SK-N-SH treated with all-trans-retinoic acid at 6 μM for 48 hours (cell line): ENCODE data around the gene DBP.

Experiments used
- ATAC-seq: fragments of 200-7000 bp; cut with Tn5 transposase; 3 replicates; pipeline ENCODE4 v1.9.1; 2020; ENCODE audit warnings: mild to moderate bottlenecking, moderate library complexity
- ARNTL ChIP-seq: fragments of 450-650 bp; formaldehyde crosslinking; IDR thresholded peaks from 2 replicates; pipeline ENCODE4 v1.5.0; 2020; ENCODE audit warnings: low read depth, mild to moderate bottlenecking, moderate library complexity, borderline replicate concordance
- BACH2 ChIP-seq: fragments of 250-450 bp; sonication (Bioruptor Pico); IDR thresholded peaks from 2 replicates; pipeline ENCODE4 v1.9.0; 2021; ENCODE audit warnings: mild to moderate bottlenecking, borderline replicate concordance
- CSDC2 ChIP-seq: fragments of 250-450 bp; sonication (Bioruptor Pico); IDR thresholded peaks from 2 replicates; pipeline ENCODE4 v1.5.0; 2020; ENCODE audit warnings: mild to moderate bottlenecking, moderate library complexity
- ESRRG ChIP-seq: fragments of 250-450 bp; sonication (Bioruptor Pico); IDR thresholded peaks from 2 replicates; pipeline ENCODE4 v1.6.1; 2021; ENCODE audit warnings: mild to moderate bottlenecking
- ISL1 ChIP-seq: fragments of 250-450 bp; sonication (Bioruptor Pico); IDR thresholded peaks from 2 replicates; pipeline ENCODE4 v2.1.2; 2022; ENCODE audit warnings: mild to moderate bottlenecking, moderate library complexity
- OSR1 ChIP-seq: fragments of 250-450 bp; sonication (Bioruptor Pico); IDR thresholded peaks from 2 replicates; pipeline ENCODE4 v1.8.0; 2022; ENCODE audit warnings: moderate library complexity, mild to moderate bottlenecking, inconsistent platforms
- PPARA ChIP-seq: fragments of 250-450 bp; sonication (Bioruptor Pico); IDR thresholded peaks from 2 replicates; pipeline ENCODE4 v1.5.0; 2020; ENCODE audit warnings: mild to moderate bottlenecking, borderline replicate concordance
- RARB ChIP-seq: fragments of 250-450 bp; sonication (Bioruptor Pico); IDR thresholded peaks from 2 replicates; pipeline ENCODE4 v1.8.0; 2021; ENCODE audit warnings: mild to moderate bottlenecking, moderate library complexity
- SNAI2 ChIP-seq: fragments of 250-450 bp; sonication (Bioruptor Pico); IDR thresholded peaks from 2 replicates; pipeline ENCODE4 v1.5.0; 2020; ENCODE audit warnings: mild to moderate bottlenecking, moderate library complexity
- TCF4 ChIP-seq: fragments of 250-450 bp; sonication (Bioruptor Pico); IDR thresholded peaks from 2 replicates; pipeline ENCODE4 v1.8.0; 2021; ENCODE audit warnings: mild to moderate bottlenecking, moderate library complexity, borderline replicate concordance
- TOX ChIP-seq: fragments of 250-450 bp; sonication (Bioruptor Pico); IDR thresholded peaks from 2 replicates; pipeline ENCODE4 v1.8.0; 2021; ENCODE audit warnings: mild to moderate bottlenecking, moderate library complexity, borderline replicate concordance
- ZC3H10 ChIP-seq: fragments of 250-450 bp; sonication (Bioruptor Pico); IDR thresholded peaks from 2 replicates; pipeline ENCODE4 v1.5.1; 2021; ENCODE audit warnings: mild to moderate bottlenecking, moderate library complexity
- ZFP3 ChIP-seq: fragments of 250-450 bp; sonication (Bioruptor Pico); IDR thresholded peaks from 2 replicates; pipeline ENCODE4 v1.5.0; 2020; ENCODE audit warnings: mild to moderate bottlenecking, moderate library complexity
- ZFP30 ChIP-seq: fragments of 450-650 bp; formaldehyde crosslinking; IDR thresholded peaks from 2 replicates; pipeline ENCODE4 v1.5.0; 2022; ENCODE audit warnings: mild to moderate bottlenecking, moderate library complexity
- ZNF565 ChIP-seq: fragments of 450-650 bp; formaldehyde crosslinking; conservative IDR thresholded peaks from 2 replicates; pipeline ENCODE4 v1.5.0; 2020; ENCODE audit warnings: low read depth, mild to moderate bottlenecking, moderate library complexity
- ZNF70 ChIP-seq: fragments of 450-650 bp; formaldehyde crosslinking; IDR thresholded peaks from 2 replicates; pipeline ENCODE4 v1.5.0; 2020; ENCODE audit warnings: mild to moderate bottlenecking, moderate library complexity
- ZNF8 ChIP-seq: fragments of 450-650 bp; formaldehyde crosslinking; IDR thresholded peaks from 2 replicates; pipeline ENCODE4 v1.5.0; 2020; ENCODE audit warnings: mild to moderate bottlenecking, moderate library complexity
- TF ChIP-seq, protein P1 (sequence below): fragments of 250-450 bp; sonication (Bioruptor Pico); IDR thresholded peaks from 2 replicates; pipeline ENCODE4 v1.8.0; 2021; ENCODE audit warnings: low read depth, mild to moderate bottlenecking, moderate library complexity, borderline replicate concordance
- TF ChIP-seq, protein P2 (sequence below): fragments of 250-450 bp; sonication (Bioruptor Pico); IDR thresholded peaks from 2 replicates; pipeline ENCODE4 v1.8.0; 2020; ENCODE audit warnings: mild to moderate bottlenecking, moderate library complexity, borderline replicate concordance
- TF ChIP-seq, protein P3 (sequence below): fragments of 250-450 bp; sonication (Bioruptor Pico); IDR thresholded peaks from 2 replicates; pipeline ENCODE4 v1.5.1; 2020; ENCODE audit warnings: low read depth, mild to moderate bottlenecking, moderate library complexity

DBP gene

DNA sequence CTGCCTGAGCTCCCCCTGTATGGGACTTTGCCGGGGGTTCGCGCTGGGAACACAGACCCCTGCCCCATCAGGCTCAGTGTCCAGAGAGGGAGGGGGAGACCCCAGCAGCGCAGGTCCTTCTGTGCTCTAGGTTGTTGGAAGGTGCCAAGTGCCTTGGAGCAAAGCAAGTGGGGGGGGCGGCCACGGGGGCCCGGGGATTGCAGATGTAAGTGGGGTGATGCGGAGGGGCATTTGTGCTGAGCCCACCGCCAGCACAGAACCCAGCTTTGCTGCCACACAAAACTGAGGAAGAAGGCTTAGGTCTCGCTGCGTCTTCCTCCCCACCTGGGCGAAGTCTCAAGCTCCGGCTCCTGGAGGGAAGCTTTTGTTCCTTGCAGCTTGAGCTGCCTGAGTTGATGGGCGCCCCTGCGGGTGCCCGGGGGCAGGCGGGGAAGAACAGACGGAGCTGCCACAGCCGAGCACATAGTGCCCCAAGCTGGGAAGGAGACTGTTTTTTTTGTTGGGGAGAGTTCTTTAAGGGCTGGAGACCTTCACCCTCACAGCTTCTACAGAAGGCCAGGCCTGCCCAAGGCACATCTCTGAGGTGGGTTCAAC is 37.1 kb upstream of the DBP start:
- no peak for TF ChIP-seq PPARA (CRISPR knock-in tag)
- no peak for TF ChIP-seq CSDC2 (CRISPR knock-in tag)
- TF ChIP-seq ZC3H10 (CRISPR knock-in tag): no peak
- no peak for TF ChIP-seq ZNF70 (CRISPR knock-in tag)
- TF ChIP-seq, protein P1, sequence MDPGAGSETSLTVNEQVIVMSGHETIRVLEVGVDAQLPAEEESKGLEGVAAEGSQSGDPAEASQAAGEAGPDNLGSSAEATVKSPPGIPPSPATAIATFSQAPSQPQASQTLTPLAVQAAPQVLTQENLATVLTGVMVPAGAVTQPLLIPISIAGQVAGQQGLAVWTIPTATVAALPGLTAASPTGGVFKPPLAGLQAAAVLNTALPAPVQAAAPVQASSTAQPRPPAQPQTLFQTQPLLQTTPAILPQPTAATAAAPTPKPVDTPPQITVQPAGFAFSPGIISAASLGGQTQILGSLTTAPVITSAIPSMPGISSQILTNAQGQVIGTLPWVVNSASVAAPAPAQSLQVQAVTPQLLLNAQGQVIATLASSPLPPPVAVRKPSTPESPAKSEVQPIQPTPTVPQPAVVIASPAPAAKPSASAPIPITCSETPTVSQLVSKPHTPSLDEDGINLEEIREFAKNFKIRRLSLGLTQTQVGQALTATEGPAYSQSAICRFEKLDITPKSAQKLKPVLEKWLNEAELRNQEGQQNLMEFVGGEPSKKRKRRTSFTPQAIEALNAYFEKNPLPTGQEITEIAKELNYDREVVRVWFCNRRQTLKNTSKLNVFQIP (CRISPR knock-in tag): no peak
- no peak for TF ChIP-seq BACH2
- TF ChIP-seq ZNF565: no peak
- ATAC-seq: no peak

DNA sequence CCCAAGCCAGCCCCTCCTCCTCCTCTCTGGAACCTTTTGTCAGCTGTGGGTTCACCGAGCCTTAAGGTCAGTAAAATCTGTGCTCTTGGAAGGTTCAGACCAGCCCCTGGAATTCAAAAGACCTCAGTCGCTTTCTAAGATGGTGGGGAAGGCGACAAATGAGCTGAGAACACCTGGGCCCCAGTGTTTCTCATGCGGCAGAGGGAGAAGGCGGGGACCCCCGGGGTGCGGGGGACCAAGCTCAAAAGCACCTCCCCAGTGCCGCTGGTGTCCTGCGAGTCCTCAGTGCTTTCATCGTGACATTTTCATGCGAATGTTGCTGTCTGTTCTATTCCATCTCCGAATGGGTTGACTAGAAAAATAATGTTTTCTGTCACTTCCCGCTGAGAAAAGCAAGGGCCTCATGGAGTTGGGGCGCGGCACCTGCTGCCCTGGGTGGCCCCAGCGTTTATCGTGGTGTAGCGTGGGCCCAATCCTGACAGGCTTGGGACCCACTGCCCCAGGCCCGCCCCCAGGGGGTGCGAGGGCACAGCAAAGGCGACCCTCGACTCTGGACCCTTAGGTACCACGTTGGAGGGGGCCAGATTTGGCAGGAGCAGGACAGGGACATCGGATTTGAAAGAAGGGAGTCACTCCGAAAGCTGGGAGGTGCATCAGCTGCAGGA is 36.4 kb upstream of the DBP start:
- no peak for ATAC-seq
- TF ChIP-seq CSDC2 (CRISPR knock-in tag): no peak
- no peak for TF ChIP-seq TOX (CRISPR knock-in tag)
- no peak for TF ChIP-seq TCF4 (CRISPR knock-in tag)
- TF ChIP-seq ISL1 (CRISPR knock-in tag): no peak
- TF ChIP-seq, protein P2, sequence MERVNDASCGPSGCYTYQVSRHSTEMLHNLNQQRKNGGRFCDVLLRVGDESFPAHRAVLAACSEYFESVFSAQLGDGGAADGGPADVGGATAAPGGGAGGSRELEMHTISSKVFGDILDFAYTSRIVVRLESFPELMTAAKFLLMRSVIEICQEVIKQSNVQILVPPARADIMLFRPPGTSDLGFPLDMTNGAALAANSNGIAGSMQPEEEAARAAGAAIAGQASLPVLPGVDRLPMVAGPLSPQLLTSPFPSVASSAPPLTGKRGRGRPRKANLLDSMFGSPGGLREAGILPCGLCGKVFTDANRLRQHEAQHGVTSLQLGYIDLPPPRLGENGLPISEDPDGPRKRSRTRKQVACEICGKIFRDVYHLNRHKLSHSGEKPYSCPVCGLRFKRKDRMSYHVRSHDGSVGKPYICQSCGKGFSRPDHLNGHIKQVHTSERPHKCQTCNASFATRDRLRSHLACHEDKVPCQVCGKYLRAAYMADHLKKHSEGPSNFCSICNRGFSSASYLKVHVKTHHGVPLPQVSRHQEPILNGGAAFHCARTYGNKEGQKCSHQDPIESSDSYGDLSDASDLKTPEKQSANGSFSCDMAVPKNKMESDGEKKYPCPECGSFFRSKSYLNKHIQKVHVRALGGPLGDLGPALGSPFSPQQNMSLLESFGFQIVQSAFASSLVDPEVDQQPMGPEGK (CRISPR knock-in tag): no peak
- no peak for TF ChIP-seq ZNF70 (CRISPR knock-in tag)

DNA sequence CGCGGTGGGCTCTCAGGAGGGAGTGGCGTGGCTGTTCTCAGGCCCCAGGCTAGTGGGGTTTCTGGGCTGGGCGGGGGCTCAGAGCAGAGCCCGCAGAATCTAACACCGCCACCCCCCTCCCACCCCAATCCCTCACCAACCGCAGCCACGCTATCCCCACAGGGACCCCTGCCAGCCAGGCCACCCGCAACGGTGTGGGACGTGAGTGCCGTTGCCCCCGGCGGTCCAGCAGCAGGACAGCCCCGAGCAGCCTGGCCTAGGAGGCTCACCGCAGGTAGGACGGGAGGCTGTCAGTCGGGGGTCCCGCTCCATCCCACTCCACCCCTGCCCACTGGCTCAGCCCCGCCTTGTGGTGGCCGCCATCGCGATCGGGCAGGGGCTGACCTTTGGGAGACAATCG is 35.8 kb upstream of the DBP start, which contains the start of gene NTN5:
Gene NTN5 (minus strand): TSS at position 24 of the 400 bp plus-strand sequence. CDS start 2,031 bp downstream, outside the sequence.
- TF ChIP-seq, protein P3, sequence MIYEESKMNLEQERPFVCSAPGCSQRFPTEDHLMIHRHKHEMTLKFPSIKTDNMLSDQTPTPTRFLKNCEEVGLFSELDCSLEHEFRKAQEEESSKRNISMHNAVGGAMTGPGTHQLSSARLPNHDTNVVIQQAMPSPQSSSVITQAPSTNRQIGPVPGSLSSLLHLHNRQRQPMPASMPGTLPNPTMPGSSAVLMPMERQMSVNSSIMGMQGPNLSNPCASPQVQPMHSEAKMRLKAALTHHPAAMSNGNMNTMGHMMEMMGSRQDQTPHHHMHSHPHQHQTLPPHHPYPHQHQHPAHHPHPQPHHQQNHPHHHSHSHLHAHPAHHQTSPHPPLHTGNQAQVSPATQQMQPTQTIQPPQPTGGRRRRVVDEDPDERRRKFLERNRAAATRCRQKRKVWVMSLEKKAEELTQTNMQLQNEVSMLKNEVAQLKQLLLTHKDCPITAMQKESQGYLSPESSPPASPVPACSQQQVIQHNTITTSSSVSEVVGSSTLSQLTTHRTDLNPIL (CRISPR knock-in tag): no peak
- TF ChIP-seq, protein P1 (CRISPR knock-in tag): no peak
- TF ChIP-seq, protein P2 (CRISPR knock-in tag): no peak
- TF ChIP-seq BACH2 (no peak), SNAI2 (CRISPR knock-in tag) (no peak), ZFP3 (CRISPR knock-in tag) (no peak), ZNF565 (no peak), RARB (CRISPR knock-in tag) (no peak), ZFP30 (CRISPR knock-in tag) (no peak), ZC3H10 (CRISPR knock-in tag) (no peak), PPARA (CRISPR knock-in tag) (no peak), ARNTL (CRISPR knock-in tag) (no peak), ZNF8 (CRISPR knock-in tag) (no peak), ISL1 (CRISPR knock-in tag) (no peak), CSDC2 (CRISPR knock-in tag) (no peak), OSR1 (CRISPR knock-in tag) (no peak), ESRRG (CRISPR knock-in tag) (no peak), TCF4 (CRISPR knock-in tag) (no peak)
- no peak for ATAC-seq
